HCT116 (cell line): Measurements from ENCODE around the gene PPP1R1B. TPM values are rescaled to one million over a fixed set of nuclear protein-coding genes. Genes with fewer than 3 reads are reported as not detected.

ENCODE experiments used
- ATAC-seq: fragments of 200-7000 bp; cut with Tn5 transposase; 2 replicates; pipeline ENCODE4 v1.9.1; 2020; ENCODE audit warnings: mild to moderate bottlenecking, moderate library complexity
- BruUV-seq: library from RNA; stranded (reverse); fragments of 400-500 nt; replicated peaks from 2 replicates; lab custom pipeline; 2021; lab: Mats Ljungman, UMichigan
- CTCF ChIA-PET: fragments of 300-600 bp; sonication (Branson Sonifier 250); formaldehyde crosslinking; loops from one replicate; lab custom pipeline; 2021; ENCODE audit warnings: antibody characterized with exemption; lab: Charles Lee
- POLR2A ChIA-PET: fragments of 300-600, 350-600 bp; sonication (Branson Sonifier 250); formaldehyde crosslinking; loops from one replicate; lab custom pipeline; 2021; ENCODE audit warnings: antibody characterized with exemption; lab: Charles Lee
- RAD21 ChIA-PET, 2 experiments: fragments of 300-600 bp; sonication (Branson Sonifier 250); formaldehyde crosslinking; loops; one replicate each; lab custom pipeline; 2023; ENCODE audit warnings: low total read pairs in 2 of 2; ENCODE audit not compliant: uncharacterized antibody in 2 of 2, unreplicated experiment in 2 of 2, low non-redundant PET in 1 of 2; lab: Charles Lee
- DNase-seq: peaks from one replicate; pipeline ENCODE4 v3.0.0-alpha.2; 2010; ENCODE audit warnings: low read depth, low spot score
- H2AFZ ChIP-seq: fragments of 200-600 bp; shearing (Covaris generic), sonication (generic); 2 replicates; pipeline ENCODE4 v1.6.1; 2017; ENCODE audit warnings: low read depth, mixed run types, mixed read lengths, antibody characterized with exemption, low read length; ENCODE audit not compliant: poor library complexity, severe bottlenecking
- H3K27ac ChIP-seq: 2 replicates; pipeline ENCODE4 v1.5.1; 2012; ENCODE audit warnings: low read depth, low read length
- H3K27me3 ChIP-seq: fragments of 200-600 bp; sonication (generic); 2 replicates; pipeline ENCODE4 v1.6.1; 2016; ENCODE audit warnings: mixed run types, low read length, mixed read lengths; ENCODE audit not compliant: insufficient read depth
- H3K36me3 ChIP-seq, 2 experiments: fragments of 200-500 bp in 1 of 2; fragments of 200-600 bp in 1 of 2; sonication (Bioruptor generic) in 1 of 2; sonication (generic) in 1 of 2; 2 replicates each; pipeline versions ENCODE4 v1.5.1 to v1.6.1; 2014 to 2016; ENCODE audit warnings: low read length in 2 of 2, inconsistent platforms in 1 of 2, mixed read lengths in 1 of 2, mixed run types in 1 of 2; ENCODE audit not compliant: insufficient read depth in 2 of 2, control insufficient read depth in 1 of 2
- H3K4me1 ChIP-seq, 2 experiments: fragments of 200-600 bp in 1 of 2; sonication (generic) in 1 of 2; 2 replicates each; pipeline versions ENCODE4 v1.5.1 to v1.6.1; 2012 to 2017; ENCODE audit warnings: low read length in 2 of 2, inconsistent platforms in 1 of 2, mild to moderate bottlenecking in 1 of 2, mixed read lengths in 1 of 2, mixed run types in 1 of 2, moderate library complexity in 1 of 2; ENCODE audit not compliant: insufficient read depth in 2 of 2, control insufficient read depth in 1 of 2
- H3K4me2 ChIP-seq: fragments of 200-600 bp; sonication (generic); 2 replicates; pipeline ENCODE4 v1.6.1; 2017; ENCODE audit warnings: mixed run types, low read length, mixed read lengths
- H3K4me3 ChIP-seq, 2 experiments: fragments of 200-600 bp in 1 of 2; sonication (generic) in 1 of 2; replicated peaks in 1 of 2; 2 replicates each; pipeline ENCODE4 v1.5.1; 2011 to 2016; ENCODE audit warnings: low read length in 2 of 2, control low read depth in 1 of 2, low read depth in 1 of 2, mild to moderate bottlenecking in 1 of 2, mixed read lengths in 1 of 2, mixed run types in 1 of 2
- H3K79me2 ChIP-seq: fragments of 200-600 bp; sonication (generic); 2 replicates; pipeline ENCODE4 v1.6.1; 2017; ENCODE audit warnings: mild to moderate bottlenecking, mixed run types, low read length, moderate library complexity, mixed read lengths; ENCODE audit not compliant: insufficient read depth
- H3K9ac ChIP-seq: fragments of 200-600 bp; sonication (generic); 2 replicates; pipeline ENCODE4 v1.6.1; 2016; ENCODE audit warnings: low read length, mixed read lengths
- H3K9me2 ChIP-seq: fragments of 200-600 bp; sonication (generic), shearing (Covaris generic); 2 replicates; pipeline ENCODE4 v1.6.1; 2017; ENCODE audit warnings: mixed run types, mild to moderate bottlenecking, moderate library complexity; ENCODE audit not compliant: insufficient read depth
- H3K9me3 ChIP-seq, 2 experiments: fragments of 200-500 bp in 1 of 2; fragments of 200-600 bp in 1 of 2; sonication (Bioruptor generic) in 1 of 2; sonication (generic) in 1 of 2; 2 replicates each; pipeline ENCODE4 v1.6.1; 2014 to 2017; ENCODE audit warnings: low read length in 2 of 2, mixed read lengths in 2 of 2, inconsistent platforms in 1 of 2, low read depth in 1 of 2, mild to moderate bottlenecking in 1 of 2, mixed run types in 1 of 2, moderate library complexity in 1 of 2; ENCODE audit not compliant: control insufficient read depth in 1 of 2, insufficient read depth in 1 of 2
- H4K20me1 ChIP-seq: fragments of 200-600 bp; sonication (generic), shearing (Covaris generic); 2 replicates; pipeline ENCODE4 v1.6.1; 2017; ENCODE audit warnings: mixed run types, mild to moderate bottlenecking, moderate library complexity; ENCODE audit not compliant: insufficient read depth
- CEBPB ChIP-seq: IDR thresholded peaks from 2 replicates; pipeline ENCODE4 v1.6.1; 2012; ENCODE audit warnings: low read depth
- EZH2 ChIP-seq: fragments of 200-600 bp; sonication (generic); IDR thresholded peaks from 2 replicates; pipeline ENCODE4 v1.6.1; 2017; ENCODE audit warnings: antibody characterized with exemption, mixed run types
- EZH2phosphoT487 ChIP-seq: fragments of 200-600 bp; IDR thresholded peaks from 2 replicates; pipeline ENCODE4 v1.6.1; 2018; ENCODE audit warnings: antibody characterized with exemption, borderline replicate concordance
- FOSL1 ChIP-seq: IDR thresholded peaks from 2 replicates; pipeline ENCODE4 v1.6.1; 2012; ENCODE audit warnings: low read depth
- JUND ChIP-seq: IDR thresholded peaks from 2 replicates; pipeline ENCODE4 v1.6.1; 2012
- POLR2A ChIP-seq: IDR thresholded peaks from 2 replicates; pipeline ENCODE4 v1.7.0; 2011; ENCODE audit warnings: borderline replicate concordance; ENCODE audit not compliant: insufficient read depth, insufficient read length; ENCODE audit errors: extremely low read depth
- POLR2AphosphoS5 ChIP-seq: IDR thresholded peaks from 2 replicates; pipeline ENCODE4 v1.6.1; 2011; ENCODE audit warnings: mild to moderate bottlenecking, low read depth, low read length, moderate library complexity
- SIN3A ChIP-seq: IDR thresholded peaks from 2 replicates; pipeline ENCODE4 v1.6.1; 2012; ENCODE audit warnings: low read depth
- SP1 ChIP-seq: IDR thresholded peaks from 2 replicates; pipeline ENCODE4 v1.6.1; 2012; ENCODE audit warnings: low read depth
- SRF ChIP-seq: IDR thresholded peaks from 2 replicates; pipeline ENCODE4 v1.6.1; 2012; ENCODE audit warnings: low read depth
- TCF7L2 ChIP-seq: IDR thresholded peaks from 2 replicates; pipeline ENCODE4 v1.7.0; 2011; ENCODE audit warnings: borderline replicate concordance, inconsistent platforms; ENCODE audit not compliant: insufficient read depth, insufficient read length; ENCODE audit errors: extremely low read depth
- ZFX ChIP-seq: fragments of 450-650 bp; IDR thresholded peaks from 2 replicates; pipeline ENCODE4 v1.6.1; 2017
- intact Hi-C: fragments of 100-400 bp; cut with micrococcal nuclease; formaldehyde crosslinking; loops from 2 replicates; pipeline ENCODE4 v1.10.0; 2022
- total RNA-seq: library from RNA; stranded (reverse); gene quantifications from one replicate; pipeline ENCODE4 v1.2.1, GENCODE V29; 2021; ENCODE audit not compliant: unreplicated experiment
- TF ChIP-seq, protein P1 (sequence below): IDR thresholded peaks from 2 replicates; pipeline ENCODE4 v1.6.1; 2012
- TF ChIP-seq, protein P2 (sequence below): IDR thresholded peaks from 2 replicates; pipeline ENCODE4 v1.6.1; 2012

PPP1R1B gene
- total RNA-seq, 1 experiment from 2014 or later, result 0.49 TPM

DNA sequence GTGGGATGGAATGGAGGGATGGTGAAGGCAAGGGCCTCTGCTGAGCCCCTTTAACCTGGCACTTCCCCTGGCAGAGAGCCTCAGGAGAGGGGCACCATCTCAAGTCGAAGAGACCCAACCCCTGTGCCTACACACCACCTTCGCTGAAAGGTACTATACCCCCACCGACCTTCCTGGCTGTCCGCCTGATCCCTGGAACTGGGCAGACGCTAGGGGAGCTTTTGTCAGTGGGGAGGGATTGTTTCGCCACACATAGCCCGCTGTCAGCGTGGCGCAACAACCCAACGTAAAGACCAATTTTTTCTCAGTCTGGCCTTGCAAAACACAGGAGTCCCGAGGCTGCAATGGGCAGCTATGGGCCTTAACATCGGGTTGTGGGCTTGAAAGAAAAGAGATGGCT lies 3.1 kb downstream of the PPP1R1B start:
- H3K9me3 ChIP-seq, result no peaks in the 10 kb centered on the region
- H3K9ac ChIP-seq, result no peak overlapping the region
- no peak for DNase-seq
- TF ChIP-seq SRF, result no peak
- TF ChIP-seq FOSL1, result no peak
- TF ChIP-seq POLR2A, result no peak
- TF ChIP-seq SIN3A, result no peak
- TF ChIP-seq ZFX, result no peak
- no peak for TF ChIP-seq EZH2
- TF ChIP-seq TCF7L2, result no peak
- no peak for TF ChIP-seq EZH2phosphoT487
- TF ChIP-seq CEBPB, result no peak
- TF ChIP-seq JUND, result no peak
- TF ChIP-seq, protein P1, sequence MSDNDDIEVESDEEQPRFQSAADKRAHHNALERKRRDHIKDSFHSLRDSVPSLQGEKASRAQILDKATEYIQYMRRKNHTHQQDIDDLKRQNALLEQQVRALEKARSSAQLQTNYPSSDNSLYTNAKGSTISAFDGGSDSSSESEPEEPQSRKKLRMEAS, result no peak
- CTCF ChIA-PET, result interaction anchor here (2.6 to 8.3 kb wide), 2 partner anchors 8 to 24 kb away, joined by 12 to 157 read pairs; no protein-coding TSS in a partner anchor
- H3K4me1 ChIP-seq, result peaks cover 41 to 52% of the 10 kb centered on the region in 2 experiments
- intact Hi-C loops, result no loop called here
- POLR2A ChIA-PET, result no interaction called here
- H3K36me3 ChIP-seq, result no peaks in the 10 kb centered on the region
- H3K9me2 ChIP-seq, result no peaks in the 10 kb centered on the region
- H3K27me3 ChIP-seq, result no peaks in the 10 kb centered on the region
- no peak for ATAC-seq
- no peaks in the 10 kb centered on the region for H4K20me1 ChIP-seq
- no peak overlapping the region for H3K4me3 ChIP-seq
- H2AFZ ChIP-seq, result no peak overlapping the region
- no peak overlapping the region for H3K4me2 ChIP-seq
- H3K79me2 ChIP-seq, result no peaks in the 10 kb centered on the region
- RAD21 ChIA-PET, result no interaction called here
- no TSS peak for BruUV-seq
- H3K27ac ChIP-seq, result no peak overlapping the region

DNA sequence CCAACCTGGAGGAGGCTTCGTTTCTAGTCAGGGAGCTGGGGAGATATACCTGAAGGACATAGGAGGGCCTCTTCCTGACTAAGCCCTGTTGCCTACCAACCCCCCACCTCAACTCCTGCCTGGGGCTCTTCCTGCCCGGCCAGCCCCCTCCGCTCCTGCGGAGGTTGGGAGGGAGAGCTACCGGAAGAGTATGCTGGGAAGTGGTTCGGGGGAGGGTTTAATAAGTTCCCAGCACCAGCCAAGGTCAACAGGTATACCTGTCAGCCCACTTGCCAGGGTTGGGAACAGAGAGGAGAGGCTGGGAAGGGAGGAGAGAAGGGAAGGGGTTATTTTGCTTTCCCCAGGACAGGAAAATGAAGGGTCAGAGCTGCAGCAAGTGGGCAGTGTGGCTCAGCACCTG lies 4.7 kb downstream of the PPP1R1B start:
- POLR2A ChIA-PET, result interaction anchor here (0.7 to 1.2 kb wide), 4 partner anchors 9 to 108 kb away, joined by 3 to 9 read pairs (median 4); no protein-coding TSS in a partner anchor
- BruUV-seq, result no TSS peak
- Histone ChIP-seq H3K9me3 (no peaks in the 10 kb centered on the region), H3K9ac (peak overlapping the region; percentile 35), H2AFZ (no peak overlapping the region), H4K20me1 (no peaks in the 10 kb centered on the region), H3K4me2 (peak overlapping the region; percentile 67), H3K9me2 (no peaks in the 10 kb centered on the region), H3K79me2 (no peaks in the 10 kb centered on the region), H3K27ac (peak overlapping the region; percentile 76; the same call in 1 of the 2 replicates), H3K27me3 (no peaks in the 10 kb centered on the region), H3K4me1 (peaks cover 55 to 67% of the 10 kb centered on the region in 2 experiments), H3K4me3 (no peak overlapping the region), H3K36me3 (no peaks in the 10 kb centered on the region)
- DNase-seq, result no peak
- intact Hi-C loops, result no loop called here
- no peak for ATAC-seq
- TF ChIP-seq POLR2AphosphoS5 (no peak), SP1 (peak; percentile 30; the same call in 1 of the 2 replicates), TCF7L2 (peak; percentile 55), CEBPB (no peak)
- TF ChIP-seq, protein P2, sequence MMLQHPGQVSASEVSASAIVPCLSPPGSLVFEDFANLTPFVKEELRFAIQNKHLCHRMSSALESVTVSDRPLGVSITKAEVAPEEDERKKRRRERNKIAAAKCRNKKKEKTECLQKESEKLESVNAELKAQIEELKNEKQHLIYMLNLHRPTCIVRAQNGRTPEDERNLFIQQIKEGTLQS, result no peak
- RAD21 ChIA-PET, result interaction anchor here in 1 of 2 experiments (1.2 kb wide), 1 partner anchor 10 kb away, joined by 4 read pairs; no protein-coding TSS in a partner anchor
- CTCF ChIA-PET, result interaction anchor here (1.0 to 8.3 kb wide), 4 partner anchors 9 to 83 kb away, joined by 3 to 157 read pairs (median 8); no protein-coding TSS in a partner anchor
